Liver (tissue), 9 donors: Measurements from ENCODE around the gene PREX1. TPM values are rescaled to one million over a fixed set of nuclear protein-coding genes. Genes with fewer than 3 reads are reported as not detected.

Source experiments
- DNase-seq: peaks from one replicate; pipeline ENCODE4 v3.0.0-alpha.2; 2017; ENCODE audit warnings: low spot score
- H3K27ac ChIP-seq, 2 donors: one replicate each; pipeline ENCODE4 v1.7.0; 2013; ENCODE audit warnings: inconsistent platforms in 2 of 2, low read length in 2 of 2, control low read depth in 1 of 2, low read depth in 1 of 2, mild to moderate bottlenecking in 1 of 2
- H3K27me3 ChIP-seq, 4 donors: one replicate each; pipeline versions ENCODE4 v1.6.1 to v1.7.0; 2013; ENCODE audit warnings: low read length in 3 of 4, inconsistent platforms in 1 of 4, mild to moderate bottlenecking in 1 of 4, moderate library complexity in 1 of 4; ENCODE audit not compliant: control insufficient read depth in 4 of 4, insufficient read depth in 4 of 4
- H3K36me3 ChIP-seq, 4 donors: one replicate each; pipeline versions ENCODE4 v1.6.1 to v1.7.0; 2013; ENCODE audit warnings: low read length in 3 of 4, mild to moderate bottlenecking in 3 of 4, low read depth in 1 of 4, moderate library complexity in 1 of 4; ENCODE audit not compliant: control insufficient read depth in 4 of 4, insufficient read depth in 3 of 4
- H3K4me1 ChIP-seq, 4 donors: one replicate each; pipeline versions ENCODE4 v1.6.1 to v1.7.0; 2013; ENCODE audit warnings: low read length in 3 of 4, mild to moderate bottlenecking in 3 of 4, moderate library complexity in 1 of 4; ENCODE audit not compliant: control insufficient read depth in 4 of 4, insufficient read depth in 4 of 4
- H3K4me3 ChIP-seq, 3 donors: one replicate each; pipeline versions ENCODE4 v1.6.1 to v1.7.0; 2013; ENCODE audit warnings: low read length in 3 of 3, control low read depth in 1 of 3, low read depth in 1 of 3, mild to moderate bottlenecking in 1 of 3
- H3K9ac ChIP-seq, 2 donors: one replicate each; pipeline ENCODE4 v1.7.0; 2013; ENCODE audit warnings: low read length in 2 of 2, mild to moderate bottlenecking in 2 of 2, moderate library complexity in 2 of 2, control low read depth in 1 of 2, low read depth in 1 of 2
- H3K9me3 ChIP-seq, 4 donors: one replicate each; pipeline versions ENCODE4 v1.6.1 to v1.7.0; 2013; ENCODE audit warnings: low read length in 3 of 4; ENCODE audit not compliant: control insufficient read depth in 4 of 4
- CTCF ChIP-seq: fragments of 150-350 bp; IDR thresholded peaks from 2 replicates; pipeline ENCODE4 v1.5.1; 2017; ENCODE audit warnings: improper control_type of control experiment, low read depth, low read length; ENCODE audit not compliant: missing input control
- FOXA1 ChIP-seq: IDR thresholded peaks from 2 replicates; pipeline ENCODE4 v1.6.1; 2016; ENCODE audit warnings: antibody characterized with exemption
- FOXA2 ChIP-seq: IDR thresholded peaks from 2 replicates; pipeline ENCODE4 v1.6.1; 2016; ENCODE audit warnings: antibody characterized with exemption
- HNF4A ChIP-seq, 2 donors: conservative IDR thresholded peaks; 2 replicates each; pipeline ENCODE4 v1.6.1; 2016; ENCODE audit warnings: antibody characterized with exemption in 2 of 2, mild to moderate bottlenecking in 2 of 2
- HNF4G ChIP-seq: IDR thresholded peaks from 2 replicates; pipeline ENCODE4 v1.6.1; 2016; ENCODE audit warnings: antibody characterized with exemption
- JUND ChIP-seq, 2 donors: IDR thresholded peaks; 2 replicates each; pipeline ENCODE4 v1.6.1; 2016; ENCODE audit warnings: antibody characterized with exemption in 2 of 2
- MAX ChIP-seq: IDR thresholded peaks from 2 replicates; pipeline ENCODE4 v1.6.1; 2016; ENCODE audit warnings: antibody characterized with exemption
- NR2F2 ChIP-seq: IDR thresholded peaks from 2 replicates; pipeline ENCODE4 v1.6.1; 2016; ENCODE audit warnings: antibody characterized with exemption
- RAD21 ChIP-seq, 2 donors: IDR thresholded peaks; 2 replicates each; pipeline ENCODE4 v1.6.1; 2016; ENCODE audit warnings: antibody characterized with exemption in 2 of 2, mild to moderate bottlenecking in 2 of 2
- REST ChIP-seq: IDR thresholded peaks from 2 replicates; pipeline ENCODE4 v1.6.1; 2016; ENCODE audit warnings: antibody characterized with exemption, mild to moderate bottlenecking
- RXRA ChIP-seq, 2 donors: IDR thresholded peaks; 2 replicates each; pipeline ENCODE4 v1.6.1; 2017 to 2018; ENCODE audit warnings: antibody characterized with exemption in 2 of 2, mild to moderate bottlenecking in 1 of 2
- SP1 ChIP-seq: IDR thresholded peaks from 2 replicates; pipeline ENCODE4 v1.6.1; 2018; ENCODE audit warnings: antibody characterized with exemption, mild to moderate bottlenecking
- YY1 ChIP-seq: IDR thresholded peaks from 2 replicates; pipeline ENCODE4 v1.6.1; 2016; ENCODE audit warnings: antibody characterized with exemption, mild to moderate bottlenecking
- ZBTB33 ChIP-seq: IDR thresholded peaks from 2 replicates; pipeline ENCODE4 v1.6.1; 2016; ENCODE audit warnings: antibody characterized with exemption
- WGBS: extraction: QIAGEN DNeasy Blood & Tissue Kit; methylation state at CpG from one replicate; pipeline ENCODE4 v1.1.7; 2013; 5-methylcytosine and 5-hydroxymethylcytosine counted together
- polyA plus RNA-seq, 2 donors: library from polyadenylated mRNA; stranded (reverse) in 1 of 2; unstranded in 1 of 2; fragments of 200-250 nt in 1 of 2; fragments of >200 nt in 1 of 2; fragmentation: Nextera tagmentation in 1 of 2; extraction: Ambion mirVana in 1 of 2; gene quantifications; one replicate each; pipeline versions ENCODE4 v1.2.1 to v1.2.3, GENCODE V29; 2013 to 2015
- total RNA-seq, 2 donors: library from RNA; depleted of rRNA; stranded (reverse); fragments of >200 nt; gene quantifications; one replicate each; pipeline ENCODE4 v1.2.3, GENCODE V29; 2014
- donor health status: healthy.
- donor health status: healthy.
- donor health status: healthy.
- donor health status: healthy.
- donor health status: healthy.

Gene PREX1
- total and polyA plus RNA-seq, 4 donors: 2.2 to 18.0 (median 10.8) TPM

GRCh38 chr20:48820649-48820973 is 7.2 kb downstream of the PREX1 start:
- Histone ChIP-seq H3K27me3 (no peaks in the 10 kb centered on the region), H3K9me3 (no peaks in the 10 kb centered on the region), H3K27ac (no peak overlapping the region), H3K4me1 (peaks cover 0 to 3% (median 1%) of the 10 kb centered on the region in 4 donors), H3K9ac (no peak overlapping the region), H3K36me3 (no peaks in the 10 kb centered on the region), H3K4me3 (no peak overlapping the region)
- DNase-seq: no peak
- TF ChIP-seq NR2F2 (no peak), MAX (no peak), JUND (IDR thresholded peaks at IDR 0.05) (no peak), ZBTB33 (no peak), SP1 (no peak), FOXA1 (no peak), FOXA2 (no peak), HNF4G (no peak), RXRA (IDR thresholded peaks at IDR 0.05) (no peak), HNF4A (conservative IDR thresholded peaks at IDR 0.05) (no peak), YY1 (no peak), CTCF (no peak), RAD21 (IDR thresholded peaks at IDR 0.05) (no peak)
- WGBS: 86% methylated on average over 8 of the region's 8 CpGs

- Histone ChIP-seq H3K27me3 (no peaks in the 10 kb centered on the region), H3K27ac (no peak overlapping the region), H3K4me1 (peaks cover 0 to 3% (median under 1%) of the 10 kb centered on the region in 4 donors), H3K9ac (no peak overlapping the region), H3K4me3 (no peak overlapping the region), H3K9me3 (no peaks in the 10 kb centered on the region), H3K36me3 (no peaks in the 10 kb centered on the region)
- WGBS: 73% methylated on average over 15 of the region's 15 CpGs
- TF ChIP-seq CTCF (no peak), SP1 (no peak), REST (no peak), HNF4A (conservative IDR thresholded peaks at IDR 0.05) (no peak), NR2F2 (no peak)
- DNase-seq: no peak
Observed at GRCh38 chr20:48819821-48820648, 7.8 kb downstream of the PREX1 start.
